Lower leg skin (tissue), 3 donors: ENCODE results near the gene DTNBP1.

ENCODE experiments used
- CTCF ChIP-seq, 3 donors: fragments of 450-650 bp; IDR thresholded peaks; one replicate each; pipeline ENCODE4 v1.5.1; 2016; ENCODE audit warnings: antibody characterized with exemption in 3 of 3, mild to moderate bottlenecking in 3 of 3, moderate library complexity in 2 of 3
- POLR2A ChIP-seq, 2 donors: fragments of 450-650 bp; IDR thresholded peaks; one replicate each; pipeline ENCODE4 v1.6.1; 2016 to 2017; ENCODE audit warnings: antibody characterized with exemption in 2 of 2, mild to moderate bottlenecking in 1 of 2, moderate library complexity in 1 of 2

GRCh38 chr6:15474196-15474595 is 188.6 kb downstream of the DTNBP1 start:
- TF ChIP-seq CTCF (IDR thresholded peaks at IDR 0.05) = no peak
- no peak for TF ChIP-seq POLR2A (IDR thresholded peaks at IDR 0.05)
